ENCODE results near the gene POU3F3. TPM values are rescaled to one million over a fixed set of nuclear protein-coding genes. Genes with fewer than 3 reads are reported as not detected.

POU3F3 gene
- total RNA-seq, 2 experiments from 2014 or later = not detected

GRCh38 chr2:104874230-104874629, 20.3 kb downstream of the POU3F3 start:
- no peak for DNase-seq
- H3K9me3 Mint-ChIP-seq = no peaks in the 10 kb centered on the region
- H3K27me3 Mint-ChIP-seq = peaks cover 75% of the 10 kb centered on the region
- H3K4me1 Mint-ChIP-seq = peaks cover 13% of the 10 kb centered on the region
- no peaks in the 10 kb centered on the region for H3K36me3 Mint-ChIP-seq
- no peak overlapping the region for H3K4me3 Mint-ChIP-seq
- H3K27ac Mint-ChIP-seq = no peak overlapping the region

- Mint-ChIP-seq H3K9me3 (no peaks in the 10 kb centered on the region), H3K27me3 (peaks cover 76% of the 10 kb centered on the region), H3K27ac (no peak overlapping the region), H3K4me3 (no peak overlapping the region), H3K4me1 (peaks cover 13% of the 10 kb centered on the region), H3K36me3 (no peaks in the 10 kb centered on the region)
- no peak for DNase-seq
Observed at GRCh38 chr2:104875262-104875661, 21.3 kb downstream of the POU3F3 start.

GRCh38 chr2:104876606-104877570, 23.0 kb downstream of the POU3F3 start:
- Mint-ChIP-seq H3K36me3 (no peaks in the 10 kb centered on the region), H3K27ac (no peak overlapping the region), H3K9me3 (no peaks in the 10 kb centered on the region), H3K4me3 (no peak overlapping the region), H3K27me3 (peaks cover 74% of the 10 kb centered on the region), H3K4me1 (peaks cover 11% of the 10 kb centered on the region)
- no peak for DNase-seq

- Mint-ChIP-seq H3K4me3 (no peak overlapping the region), H3K27ac (no peak overlapping the region), H3K4me1 (no peaks in the 10 kb centered on the region), H3K27me3 (peaks cover 64% of the 10 kb centered on the region), H3K36me3 (no peaks in the 10 kb centered on the region), H3K9me3 (no peaks in the 10 kb centered on the region)
- DNase-seq = no peak
Observed at GRCh38 chr2:104878863-104879512, 25.1 kb downstream of the POU3F3 start.

- no peak overlapping the region for H3K4me3 Mint-ChIP-seq
- no peak for DNase-seq
- H3K36me3 Mint-ChIP-seq = no peaks in the 10 kb centered on the region
- no peaks in the 10 kb centered on the region for H3K4me1 Mint-ChIP-seq
- H3K9me3 Mint-ChIP-seq = no peaks in the 10 kb centered on the region
- H3K27ac Mint-ChIP-seq = no peak overlapping the region
- peaks cover 55% of the 10 kb centered on the region for H3K27me3 Mint-ChIP-seq
Observed at GRCh38 chr2:104880076-104880475, 26.2 kb downstream of the POU3F3 start.

- no peak for DNase-seq
- peaks cover 37% of the 10 kb centered on the region for H3K27me3 Mint-ChIP-seq
- H3K4me1 Mint-ChIP-seq = peaks cover 4% of the 10 kb centered on the region
- no peak overlapping the region for H3K4me3 Mint-ChIP-seq
- H3K27ac Mint-ChIP-seq = no peak overlapping the region
- H3K9me3 Mint-ChIP-seq = no peaks in the 10 kb centered on the region
- no peaks in the 10 kb centered on the region for H3K36me3 Mint-ChIP-seq
Observed at GRCh38 chr2:104883357-104883756, 29.4 kb downstream of the POU3F3 start.

GRCh38 chr2:104885119-104885782, 31.3 kb downstream of the POU3F3 start:
- no peak for DNase-seq
- Mint-ChIP-seq H3K4me1 (peaks cover 12% of the 10 kb centered on the region), H3K36me3 (no peaks in the 10 kb centered on the region), H3K4me3 (no peak overlapping the region), H3K27me3 (peaks cover 23% of the 10 kb centered on the region), H3K9me3 (no peaks in the 10 kb centered on the region), H3K27ac (no peak overlapping the region)

GRCh38 chr2:104887676-104888075, 33.8 kb downstream of the POU3F3 start:
- no peak for DNase-seq
- Mint-ChIP-seq H3K9me3 (no peaks in the 10 kb centered on the region), H3K36me3 (no peaks in the 10 kb centered on the region), H3K27me3 (peaks cover 9% of the 10 kb centered on the region), H3K27ac (no peak overlapping the region), H3K4me3 (no peak overlapping the region), H3K4me1 (peaks cover 12% of the 10 kb centered on the region)

GRCh38 chr2:104888489-104889258, 34.8 kb downstream of the POU3F3 start:
- H3K27ac Mint-ChIP-seq = no peak overlapping the region
- H3K36me3 Mint-ChIP-seq = no peaks in the 10 kb centered on the region
- no peak for DNase-seq
- H3K4me1 Mint-ChIP-seq = peaks cover 12% of the 10 kb centered on the region
- no peak overlapping the region for H3K4me3 Mint-ChIP-seq
- H3K9me3 Mint-ChIP-seq = no peaks in the 10 kb centered on the region
- H3K27me3 Mint-ChIP-seq = peaks cover 4% of the 10 kb centered on the region

- H3K27ac Mint-ChIP-seq = no peak overlapping the region
- H3K27me3 Mint-ChIP-seq = no peaks in the 10 kb centered on the region
- DNase-seq = no peak
- H3K36me3 Mint-ChIP-seq = no peaks in the 10 kb centered on the region
- no peaks in the 10 kb centered on the region for H3K9me3 Mint-ChIP-seq
- peaks cover 12% of the 10 kb centered on the region for H3K4me1 Mint-ChIP-seq
- H3K4me3 Mint-ChIP-seq = no peak overlapping the region
Observed at GRCh38 chr2:104889291-104889959, 35.5 kb downstream of the POU3F3 start.

GRCh38 chr2:104889960-104890684, 36.2 kb downstream of the POU3F3 start:
- H3K4me3 Mint-ChIP-seq = no peak overlapping the region
- H3K27ac Mint-ChIP-seq = no peak overlapping the region
- H3K27me3 Mint-ChIP-seq = no peaks in the 10 kb centered on the region
- no peaks in the 10 kb centered on the region for H3K9me3 Mint-ChIP-seq
- no peak for DNase-seq
- H3K4me1 Mint-ChIP-seq = peaks cover 12% of the 10 kb centered on the region
- H3K36me3 Mint-ChIP-seq = no peaks in the 10 kb centered on the region

- no peaks in the 10 kb centered on the region for H3K27me3 Mint-ChIP-seq
- no peaks in the 10 kb centered on the region for H3K9me3 Mint-ChIP-seq
- no peaks in the 10 kb centered on the region for H3K36me3 Mint-ChIP-seq
- no peak overlapping the region for H3K27ac Mint-ChIP-seq
- no peak overlapping the region for H3K4me3 Mint-ChIP-seq
- peaks cover 12% of the 10 kb centered on the region for H3K4me1 Mint-ChIP-seq
- no peak for DNase-seq
Observed at GRCh38 chr2:104890685-104891069, 36.8 kb downstream of the POU3F3 start.

GRCh38 chr2:104891145-104891544, 37.2 kb downstream of the POU3F3 start:
- Mint-ChIP-seq H3K9me3 (no peaks in the 10 kb centered on the region), H3K4me3 (no peak overlapping the region), H3K27ac (no peak overlapping the region), H3K27me3 (no peaks in the 10 kb centered on the region), H3K36me3 (no peaks in the 10 kb centered on the region), H3K4me1 (peaks cover 12% of the 10 kb centered on the region)
- no peak for DNase-seq

- Mint-ChIP-seq H3K9me3 (no peaks in the 10 kb centered on the region), H3K27ac (no peak overlapping the region), H3K27me3 (no peaks in the 10 kb centered on the region), H3K36me3 (no peaks in the 10 kb centered on the region), H3K4me1 (no peaks in the 10 kb centered on the region), H3K4me3 (no peak overlapping the region)
- no peak for DNase-seq
Observed at GRCh38 chr2:104896446-104896845, 42.5 kb downstream of the POU3F3 start.
